Fibroblast of skin of scalp (primary cell): ENCODE results near the gene CFTR.

ENCODE experiments used
- DNase-seq: peaks from one replicate; pipeline ENCODE4 v3.0.0-alpha.2; 2013

Gene CFTR

DNA sequence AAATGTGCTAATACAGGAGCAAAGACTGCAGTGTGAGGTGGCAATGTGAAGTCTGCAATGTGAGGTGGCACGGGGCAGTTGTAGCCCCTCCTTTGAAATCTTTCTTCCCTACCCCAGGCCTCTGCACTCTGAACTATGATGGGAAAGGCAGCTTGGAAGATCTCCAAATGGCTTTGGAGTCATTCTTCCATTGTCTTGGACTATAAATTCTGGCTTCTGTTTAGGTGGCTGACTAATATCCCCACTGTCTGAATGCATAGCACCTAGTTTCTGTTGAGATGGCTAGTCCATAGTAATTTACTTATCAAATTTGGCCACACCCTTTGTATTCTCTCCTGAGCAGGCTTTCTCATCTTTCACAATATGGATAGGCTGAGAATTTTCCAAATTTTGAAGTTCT lies 175.0 kb downstream of the CFTR start:
- DNase-seq: no peak

DNA sequence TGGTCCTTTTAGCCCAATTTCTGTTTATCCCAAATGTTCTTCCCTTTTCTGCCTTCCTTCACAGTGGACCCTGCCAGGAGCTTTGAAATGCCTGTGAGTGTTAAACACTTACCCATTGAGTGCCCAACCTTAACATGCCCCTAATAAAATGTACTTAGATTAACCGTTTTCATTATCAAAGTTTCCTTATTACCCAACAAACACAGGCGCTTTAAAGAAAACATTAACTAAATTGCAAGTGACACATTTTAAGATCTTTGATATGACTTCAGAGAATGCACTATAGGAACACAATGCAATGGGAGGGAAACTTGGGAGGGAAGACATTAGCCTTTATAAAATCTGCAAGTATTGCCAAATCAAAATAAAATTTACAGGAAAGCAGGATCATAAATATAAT lies 177.0 kb downstream of the CFTR start:
- no peak for DNase-seq

- peak; percentile 5 for DNase-seq
These were observed 179.7 kb downstream of the CFTR start for GRCh38 chr7:117659531-117660011.

DNA sequence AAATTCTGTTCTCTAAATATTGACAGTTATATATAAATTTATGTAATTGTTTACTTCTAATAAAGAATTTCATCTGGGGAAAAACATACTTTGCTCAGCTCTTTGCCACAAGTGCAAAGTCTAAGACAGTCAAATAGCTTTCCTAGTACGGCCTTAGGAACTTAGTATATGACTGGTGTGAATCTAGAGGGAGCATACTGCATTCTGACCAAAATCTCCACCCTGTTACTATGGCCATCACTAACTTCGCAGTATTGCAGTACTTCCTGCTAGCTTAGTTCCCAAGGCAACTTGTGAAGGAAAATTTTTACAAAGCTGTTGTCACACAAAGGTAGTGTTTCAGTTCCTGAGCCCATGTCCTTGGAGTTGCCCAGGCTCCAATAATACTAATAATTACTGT lies 181.5 kb downstream of the CFTR start:
- DNase-seq: no peak

DNA sequence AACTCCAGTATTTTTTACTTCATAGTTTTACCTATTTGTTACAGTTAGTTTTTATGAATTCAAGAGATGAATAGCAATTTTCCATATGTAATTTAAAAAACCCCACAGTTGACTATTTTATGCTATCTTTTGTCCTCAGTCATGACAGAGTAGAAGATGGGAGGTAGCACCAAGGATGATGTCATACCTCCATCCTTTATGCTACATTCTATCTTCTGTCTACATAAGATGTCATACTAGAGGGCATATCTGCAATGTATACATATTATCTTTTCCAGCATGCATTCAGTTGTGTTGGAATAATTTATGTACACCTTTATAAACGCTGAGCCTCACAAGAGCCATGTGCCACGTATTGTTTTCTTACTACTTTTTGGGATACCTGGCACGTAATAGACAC lies 184.2 kb downstream of the CFTR start:
- no peak for DNase-seq

GRCh38 chr7:117665368-117665767 lies 185.5 kb downstream of the CFTR start:
- no peak for DNase-seq

DNA sequence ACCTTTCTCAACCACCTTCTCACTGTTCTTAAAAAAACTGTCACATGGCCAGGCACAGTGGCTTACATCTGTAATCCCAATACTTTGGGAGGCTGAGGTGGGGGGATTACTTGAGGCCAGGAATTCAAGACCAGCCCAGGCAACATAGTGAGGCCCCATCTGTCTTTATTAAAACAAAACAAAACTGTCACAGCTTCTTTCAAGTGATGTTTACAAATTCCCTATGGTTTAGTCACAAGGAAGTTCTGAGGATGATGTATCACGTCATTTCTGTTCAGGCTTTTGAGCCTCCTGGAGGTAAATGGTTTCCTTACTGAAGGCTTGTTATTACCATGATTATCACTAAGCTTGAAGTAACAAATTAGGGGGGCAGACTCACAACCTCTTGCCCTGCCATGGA lies 186.2 kb downstream of the CFTR start:
- DNase-seq: peak; percentile 2

DNA sequence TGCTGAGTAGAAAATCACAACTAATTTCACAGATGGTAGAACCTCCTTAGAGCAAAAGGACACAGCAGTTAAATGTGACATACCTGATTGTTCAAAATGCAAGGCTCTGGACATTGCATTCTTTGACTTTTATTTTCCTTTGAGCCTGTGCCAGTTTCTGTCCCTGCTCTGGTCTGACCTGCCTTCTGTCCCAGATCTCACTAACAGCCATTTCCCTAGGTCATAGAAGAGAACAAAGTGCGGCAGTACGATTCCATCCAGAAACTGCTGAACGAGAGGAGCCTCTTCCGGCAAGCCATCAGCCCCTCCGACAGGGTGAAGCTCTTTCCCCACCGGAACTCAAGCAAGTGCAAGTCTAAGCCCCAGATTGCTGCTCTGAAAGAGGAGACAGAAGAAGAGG lies 186.9 kb downstream of the CFTR start:
- no peak for DNase-seq

DNA sequence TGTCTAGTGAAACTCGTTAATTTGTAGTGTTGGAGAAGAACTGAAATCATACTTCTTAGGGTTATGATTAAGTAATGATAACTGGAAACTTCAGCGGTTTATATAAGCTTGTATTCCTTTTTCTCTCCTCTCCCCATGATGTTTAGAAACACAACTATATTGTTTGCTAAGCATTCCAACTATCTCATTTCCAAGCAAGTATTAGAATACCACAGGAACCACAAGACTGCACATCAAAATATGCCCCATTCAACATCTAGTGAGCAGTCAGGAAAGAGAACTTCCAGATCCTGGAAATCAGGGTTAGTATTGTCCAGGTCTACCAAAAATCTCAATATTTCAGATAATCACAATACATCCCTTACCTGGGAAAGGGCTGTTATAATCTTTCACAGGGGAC lies 187.6 kb downstream of the CFTR start:
- DNase-seq: no peak

GRCh38 chr7:117669818-117670217 lies 190.0 kb downstream of the CFTR start:
- no peak for DNase-seq

DNA sequence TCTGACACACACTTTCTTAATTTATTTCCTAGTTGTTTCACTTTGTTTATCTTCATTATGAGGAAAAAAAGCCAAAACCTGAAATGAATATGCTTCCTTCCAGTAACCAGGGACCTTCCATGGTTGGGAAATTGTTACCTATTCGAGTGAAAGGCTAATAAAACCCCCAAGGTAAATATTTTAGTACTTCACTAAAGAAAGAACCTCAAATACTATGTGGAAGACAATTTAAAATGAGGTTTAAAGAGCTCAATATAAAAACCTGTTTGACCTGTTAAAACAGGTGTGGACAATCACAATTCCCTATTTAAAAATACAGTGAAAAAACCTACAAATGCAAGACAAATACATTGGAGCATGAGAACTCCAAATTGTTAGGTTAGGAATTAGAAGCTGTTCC lies 192.6 kb downstream of the CFTR start:
- no peak for DNase-seq

DNA sequence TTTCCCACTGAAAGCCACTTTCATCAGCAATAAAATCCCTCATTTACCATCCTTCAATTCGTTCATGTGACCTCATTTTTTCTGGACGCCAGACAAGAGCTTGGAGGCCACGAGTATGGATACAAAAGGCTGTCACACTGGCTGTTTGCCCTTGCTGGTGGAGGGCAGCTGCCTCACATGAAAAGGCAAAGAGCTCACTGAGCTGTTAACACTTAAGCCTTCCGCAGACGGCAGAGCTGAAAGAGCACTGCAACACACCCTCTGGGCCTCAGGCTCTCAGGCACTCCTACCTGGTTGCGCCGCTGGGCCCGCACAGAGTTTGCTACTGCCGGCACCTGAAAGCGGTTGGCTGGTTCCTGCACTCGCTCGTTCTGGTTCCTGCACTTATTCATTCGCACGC lies 193.5 kb downstream of the CFTR start:
- no peak for DNase-seq

GRCh38 chr7:117673839-117674238 lies 194.0 kb downstream of the CFTR start:
- peak; percentile 6 for DNase-seq

DNA sequence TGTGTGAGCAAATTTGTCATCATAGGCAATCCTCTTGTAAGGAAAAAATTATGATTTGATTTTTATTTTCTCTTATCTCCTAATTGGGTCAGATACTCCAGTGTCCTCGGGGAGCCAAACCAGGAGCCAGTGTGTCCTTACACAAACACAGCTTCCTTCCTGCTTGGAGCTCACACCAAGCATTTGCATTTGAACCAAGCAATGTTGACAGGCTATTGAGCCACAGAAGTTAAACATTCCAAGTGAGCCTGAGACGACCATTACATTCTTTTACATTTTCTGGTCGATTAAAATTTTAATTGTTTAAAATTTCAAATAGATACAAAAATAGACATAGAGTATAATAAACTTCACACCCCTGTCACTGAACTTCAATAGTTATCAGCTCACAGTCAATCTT lies 194.8 kb downstream of the CFTR start:
- no peak for DNase-seq

DNA sequence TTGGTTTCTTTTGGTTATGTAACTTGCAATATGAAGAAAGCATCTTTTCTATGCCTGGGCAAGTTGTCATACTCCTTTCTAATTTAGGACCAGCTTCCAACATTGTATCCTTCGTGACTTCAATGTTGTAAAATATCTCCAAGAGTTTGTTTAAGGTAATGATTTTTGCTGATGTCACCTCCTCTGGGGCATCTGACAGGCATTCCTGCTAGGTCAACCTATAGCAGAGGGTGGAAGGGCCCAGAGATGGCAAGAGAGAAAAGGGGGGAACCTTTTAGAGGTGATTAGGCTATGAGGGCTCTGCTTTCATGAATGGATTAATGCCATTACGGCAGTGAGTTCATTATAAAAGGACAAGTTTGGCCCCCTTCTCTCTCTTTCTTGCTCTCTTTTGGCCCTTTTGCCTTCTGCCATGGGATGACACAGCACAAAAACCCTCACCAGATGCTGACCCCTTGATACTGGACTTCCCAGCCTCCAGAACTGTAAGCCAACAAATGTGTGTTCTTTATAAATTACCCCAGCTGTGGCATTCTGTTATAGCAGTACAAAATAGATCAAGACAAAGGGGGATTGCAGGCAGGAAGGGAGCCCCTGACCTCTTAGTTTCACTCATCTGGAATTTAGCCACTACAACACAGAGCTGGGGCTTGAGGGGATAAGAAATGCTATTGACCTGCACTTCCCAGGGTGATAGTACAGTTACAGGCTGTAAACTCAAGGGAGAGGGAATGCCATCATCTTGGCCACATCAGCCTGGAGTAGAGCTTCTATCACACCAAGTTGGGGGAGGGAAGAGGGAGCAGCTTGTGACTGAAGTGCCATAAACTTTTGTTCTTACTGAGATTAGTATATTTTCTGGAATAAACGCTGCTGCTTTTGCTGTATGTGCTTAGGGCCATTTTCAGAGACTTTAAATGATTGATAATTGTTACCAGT lies 195.9 kb downstream of the CFTR start:
- DNase-seq: no peak

GRCh38 chr7:117679120-117679519 lies 199.3 kb downstream of the CFTR start:
- DNase-seq: no peak

- no peak for DNase-seq
These were observed 203.0 kb downstream of the CFTR start for GRCh38 chr7:117682681-117683385.

- DNase-seq: no peak
These were observed 203.8 kb downstream of the CFTR start for GRCh38 chr7:117683430-117684175.

DNA sequence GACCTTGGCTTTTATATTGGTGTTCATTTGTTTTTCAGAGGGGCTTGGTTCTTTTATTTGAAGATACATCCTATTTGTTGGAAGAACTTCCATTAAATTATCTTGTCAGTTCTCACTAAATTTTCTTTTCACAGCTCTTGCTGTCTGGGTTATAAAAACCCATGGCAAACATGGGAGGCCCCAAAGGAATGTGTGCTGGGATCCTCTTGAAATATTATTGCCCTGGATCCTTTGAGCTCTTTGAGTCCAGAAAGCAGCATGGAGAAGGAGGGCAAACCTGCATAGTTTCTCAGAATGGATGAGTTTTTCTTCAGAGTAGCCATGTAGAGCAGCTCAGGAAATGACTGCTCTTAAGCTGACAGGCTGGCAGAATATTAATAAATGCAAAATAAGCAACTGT lies 206.0 kb downstream of the CFTR start:
- DNase-seq: no peak

DNA sequence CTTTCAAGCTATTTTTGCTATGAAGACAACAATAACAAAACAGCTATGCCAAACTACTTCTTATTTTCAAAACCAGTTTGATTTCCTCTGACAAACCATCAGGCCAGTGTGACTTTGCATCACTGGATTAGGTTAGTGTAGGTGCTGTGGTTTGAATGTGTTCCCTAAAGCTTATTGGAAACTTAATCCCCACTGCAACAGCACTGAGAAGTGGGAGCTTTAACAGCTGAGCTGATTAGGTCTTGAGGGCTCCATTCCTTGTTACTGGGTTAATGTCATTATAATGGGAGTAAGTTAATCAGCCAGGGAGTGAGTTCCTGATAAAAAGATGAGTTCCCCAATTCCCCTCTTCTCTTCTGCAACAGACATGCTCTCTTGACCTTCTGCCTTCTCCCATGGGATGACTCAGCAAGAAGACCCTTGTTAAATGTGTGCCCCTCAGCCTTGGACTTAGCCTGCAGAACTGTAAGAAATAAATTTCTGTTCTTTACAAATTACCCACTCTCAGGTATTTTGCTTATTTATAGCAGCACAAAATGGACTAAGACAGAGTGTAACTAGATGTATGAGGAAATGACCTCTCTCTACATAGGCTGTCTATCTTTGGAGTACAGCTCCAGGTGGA lies 206.6 kb downstream of the CFTR start:
- no peak for DNase-seq

DNA sequence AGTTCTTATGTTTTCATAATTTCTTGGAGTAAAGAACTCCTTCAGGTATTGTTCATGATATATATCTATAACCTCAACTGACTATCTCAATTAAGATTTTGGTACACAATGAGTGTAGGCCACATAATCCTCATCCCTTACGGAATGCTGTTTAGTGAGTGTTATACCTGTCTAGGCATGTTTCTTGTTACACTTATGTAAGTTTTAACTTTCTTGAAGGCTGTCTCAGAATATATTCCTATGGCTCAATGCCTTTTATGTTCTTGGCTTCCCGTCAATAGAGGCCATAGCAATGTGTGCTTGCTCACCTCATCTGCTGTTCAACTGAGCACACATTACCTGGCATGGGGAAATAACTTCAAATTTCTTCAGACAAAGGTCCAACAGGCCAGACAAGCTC lies 208.3 kb downstream of the CFTR start:
- no peak for DNase-seq

GRCh38 chr7:117689406-117689805 lies 209.6 kb downstream of the CFTR start:
- no peak for DNase-seq

GRCh38 chr7:117690147-117690546 lies 210.3 kb downstream of the CFTR start:
- DNase-seq: no peak
